Tibial nerve (tissue), 4 donors: ENCODE data around the gene LOXL1. TPM values are rescaled to one million over a fixed set of nuclear protein-coding genes. Genes with fewer than 3 reads are reported as not detected.
A peak's percentile ranks its signal among the peaks of the same experiment; 100 is the strongest.
"Not testable (repeated sequence)": the region's sequence is repeated elsewhere in the genome, so short reads cannot be mapped to it uniquely, and the experiment has no call there.

Experiments used
- DNase-seq, 2 donors: peaks; one replicate each; pipeline ENCODE4 v3.0.0-alpha.2; 2019; ENCODE audit warnings: low spot score in 2 of 2
- H3K27ac ChIP-seq, 4 donors: fragments of 200-600 bp; sonication (generic) in 3 of 4; one replicate each; pipeline ENCODE4 v1.5.1; 2017 to 2019; ENCODE audit warnings: mild to moderate bottlenecking in 1 of 4
- H3K27me3 ChIP-seq, 2 donors: fragments of 200-600 bp; sonication (generic) in 1 of 2; one replicate each; pipeline versions ENCODE4 v1.5.1 to v1.6.0; 2017 to 2019
- H3K36me3 ChIP-seq, 3 donors: fragments of 200-600 bp; sonication (generic); one replicate each; pipeline ENCODE4 v1.5.1; 2018 to 2019
- H3K4me1 ChIP-seq, 4 donors: fragments of 200-600 bp; sonication (generic) in 3 of 4; one replicate each; pipeline ENCODE4 v1.5.1; 2017 to 2019
- H3K4me3 ChIP-seq, 4 donors: fragments of 200-600 bp; sonication (generic) in 3 of 4; one replicate each; pipeline ENCODE4 v1.5.1; 2017 to 2019; ENCODE audit warnings: mild to moderate bottlenecking in 1 of 4, moderate library complexity in 1 of 4
- H3K9me3 ChIP-seq, 4 donors: fragments of 200-600 bp; sonication (generic) in 3 of 4; one replicate each; pipeline ENCODE4 v1.5.1; 2017 to 2019
- EP300 ChIP-seq, 2 donors: sonication (generic); formaldehyde crosslinking; IDR thresholded peaks; one replicate each; pipeline ENCODE4 v1.6.1; 2017; ENCODE audit warnings: antibody characterized with exemption in 2 of 2, mild to moderate bottlenecking in 1 of 2
- POLR2A ChIP-seq, 2 donors: fragments of 450-650 bp; IDR thresholded peaks; one replicate each; pipeline ENCODE4 v1.6.1; 2017; ENCODE audit warnings: antibody characterized with exemption in 2 of 2, mild to moderate bottlenecking in 2 of 2, moderate library complexity in 2 of 2
- WGBS, 2 donors: methylation state at CpG; one replicate each; pipeline ENCODE4 v1.1.5; 2018; 5-methylcytosine and 5-hydroxymethylcytosine counted together
- total RNA-seq, 4 donors: library from RNA; depleted of rRNA; stranded (reverse); fragments of >200 nt; gene quantifications; one replicate each; pipeline ENCODE4 v1.1.0, GENCODE V29; 2016
- TF ChIP-seq, protein P1 (sequence below), 5 experiments: fragments of 200-600 bp in 3 of 5; fragments of 450-650 bp in 2 of 5; sonication (generic) in 3 of 5; IDR thresholded peaks; one replicate each; pipeline ENCODE4 v1.5.1; 2016 to 2019; ENCODE audit warnings: antibody characterized with exemption in 5 of 5, mild to moderate bottlenecking in 3 of 5, moderate library complexity in 2 of 5

The LOXL1 gene
- total RNA-seq, 4 donors from 2014 or later, result 21.6 to 29.1 (median 24.4) TPM

DNA sequence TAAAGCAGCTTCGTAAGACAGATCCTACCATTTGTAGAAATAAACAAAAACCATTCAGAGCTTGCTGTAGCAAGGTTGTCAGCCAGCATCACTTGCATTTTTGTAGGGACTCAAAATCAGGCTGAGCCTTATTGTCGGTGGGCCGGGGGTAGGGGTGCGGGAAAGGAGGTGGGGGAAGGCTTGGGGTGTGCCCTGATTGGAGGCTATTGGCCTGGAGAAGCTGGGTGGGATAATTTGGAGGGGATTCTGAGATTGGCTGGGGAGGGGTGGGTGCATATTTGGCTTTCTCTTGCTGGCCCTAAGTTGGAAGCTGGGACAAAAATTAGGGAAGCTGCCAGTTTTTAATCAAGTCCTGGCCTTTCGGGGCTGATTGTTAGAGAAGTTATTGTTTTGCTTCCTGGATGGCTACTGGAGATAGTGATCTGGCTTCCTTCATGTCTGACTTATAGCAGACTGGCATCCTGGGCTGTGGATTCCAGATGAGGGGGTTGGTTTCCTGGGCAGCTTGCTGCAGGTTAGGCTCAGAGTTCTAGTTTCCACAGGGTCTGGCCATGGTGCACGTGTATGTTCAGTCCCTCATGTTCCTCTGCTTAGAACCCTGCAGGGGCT, 43.0 kb downstream of the LOXL1 start:
- Histone ChIP-seq H3K4me3 (no peak overlapping the region), H3K9me3 (no peaks in the 10 kb centered on the region), H3K27ac (no peak overlapping the region), H3K27me3 (no peaks in the 10 kb centered on the region), H3K36me3 (no peaks in the 10 kb centered on the region), H3K4me1 (peaks cover 0 to 31% (median 19%) of the 10 kb centered on the region in 4 donors)
- 84 to 85% methylated on average over 6 of the region's 6 CpGs for WGBS, 2 donors
- DNase-seq, result no peak
- TF ChIP-seq, protein P1, sequence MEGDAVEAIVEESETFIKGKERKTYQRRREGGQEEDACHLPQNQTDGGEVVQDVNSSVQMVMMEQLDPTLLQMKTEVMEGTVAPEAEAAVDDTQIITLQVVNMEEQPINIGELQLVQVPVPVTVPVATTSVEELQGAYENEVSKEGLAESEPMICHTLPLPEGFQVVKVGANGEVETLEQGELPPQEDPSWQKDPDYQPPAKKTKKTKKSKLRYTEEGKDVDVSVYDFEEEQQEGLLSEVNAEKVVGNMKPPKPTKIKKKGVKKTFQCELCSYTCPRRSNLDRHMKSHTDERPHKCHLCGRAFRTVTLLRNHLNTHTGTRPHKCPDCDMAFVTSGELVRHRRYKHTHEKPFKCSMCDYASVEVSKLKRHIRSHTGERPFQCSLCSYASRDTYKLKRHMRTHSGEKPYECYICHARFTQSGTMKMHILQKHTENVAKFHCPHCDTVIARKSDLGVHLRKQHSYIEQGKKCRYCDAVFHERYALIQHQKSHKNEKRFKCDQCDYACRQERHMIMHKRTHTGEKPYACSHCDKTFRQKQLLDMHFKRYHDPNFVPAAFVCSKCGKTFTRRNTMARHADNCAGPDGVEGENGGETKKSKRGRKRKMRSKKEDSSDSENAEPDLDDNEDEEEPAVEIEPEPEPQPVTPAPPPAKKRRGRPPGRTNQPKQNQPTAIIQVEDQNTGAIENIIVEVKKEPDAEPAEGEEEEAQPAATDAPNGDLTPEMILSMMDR (IDR thresholded peaks at IDR 0.05), result no peak
- no peak for TF ChIP-seq POLR2A (IDR thresholded peaks at IDR 0.05)
- no peak for TF ChIP-seq EP300 (IDR thresholded peaks at IDR 0.05)

DNA sequence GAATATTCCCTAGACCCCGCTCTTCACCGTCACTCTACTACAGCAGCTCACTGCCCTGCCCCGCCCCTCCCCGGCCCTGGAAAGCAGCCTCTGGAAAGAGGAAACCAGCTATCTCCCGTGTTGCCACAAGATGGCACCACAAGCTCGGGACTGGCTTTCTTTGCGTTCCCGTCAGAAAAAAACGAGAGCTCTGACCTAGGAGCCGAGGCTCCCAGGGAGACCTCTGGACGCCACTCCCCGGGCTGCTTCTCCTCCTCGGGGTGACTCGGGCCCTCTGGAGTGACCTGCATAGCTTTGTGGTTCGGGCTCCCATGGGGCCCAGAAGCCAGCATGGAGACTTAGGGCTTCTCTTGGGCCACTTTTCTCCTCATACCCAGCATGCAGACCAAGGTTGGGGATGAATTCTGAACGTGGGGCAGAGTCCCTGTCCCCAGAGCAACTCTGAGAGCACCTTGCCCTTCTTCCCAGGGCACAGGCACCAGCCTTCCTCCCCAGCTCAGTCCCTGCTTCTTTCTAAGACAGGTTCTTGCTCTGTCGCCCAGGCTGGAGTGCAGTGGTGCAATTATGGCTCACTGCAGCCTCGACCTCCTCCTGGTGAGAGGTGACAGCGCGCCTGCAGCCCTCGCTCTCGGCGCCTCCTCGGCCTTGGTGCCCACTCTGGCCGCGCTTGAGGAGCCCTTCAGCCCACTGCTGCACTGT, 46.9 kb downstream of the LOXL1 start:
- Histone ChIP-seq H3K36me3 (no peaks in the 10 kb centered on the region), H3K27ac (peak overlapping the region in 1 of 4 donors; percentile 57), H3K9me3 (no peaks in the 10 kb centered on the region), H3K27me3 (no peaks in the 10 kb centered on the region), H3K4me1 (peaks cover 0 to 20% (median 4%) of the 10 kb centered on the region in 4 donors), H3K4me3 (peak overlapping the region in 1 of 4 donors; percentile 9)
- TF ChIP-seq, protein P1 (IDR thresholded peaks at IDR 0.05), result peak; percentile 82 to 95 (median 90)
- no peak for TF ChIP-seq POLR2A (IDR thresholded peaks at IDR 0.05)
- WGBS, 2 donors, result 6 to 27% methylated on average over 17 to 23 of the region's 26 CpGs
- peak; percentile 79 to 90 for DNase-seq

DNA sequence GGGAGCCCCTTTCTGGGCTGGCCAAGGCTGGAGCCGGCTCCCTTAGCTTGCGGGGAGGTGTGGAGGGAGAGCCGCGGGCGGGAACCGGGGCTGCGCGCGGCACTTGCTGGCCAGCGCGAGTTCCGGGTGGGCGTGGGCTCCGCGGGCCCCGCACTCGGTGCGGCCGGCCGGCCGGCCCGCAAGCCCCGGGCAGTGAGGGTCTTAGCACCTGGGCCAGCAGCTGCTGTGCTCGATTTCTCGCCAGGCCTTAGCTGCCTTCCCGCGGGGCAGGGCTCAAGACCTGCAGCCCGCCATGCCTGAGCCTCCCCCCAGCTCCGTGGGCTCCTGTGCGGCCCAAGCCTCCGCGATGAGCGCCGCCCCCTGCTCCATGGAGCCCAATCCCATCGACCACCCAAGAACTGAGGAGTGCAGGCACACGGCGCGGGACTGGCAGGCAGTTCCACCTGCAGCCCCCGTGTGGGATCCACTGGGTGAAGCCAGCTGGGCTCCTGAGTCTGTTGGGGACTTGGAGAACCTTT, 47.5 kb downstream of the LOXL1 start:
- not testable (repeated sequence) for DNase-seq, H3K27me3 ChIP-seq, H3K4me3 ChIP-seq, H3K27ac ChIP-seq, H3K9me3 ChIP-seq, H3K36me3 ChIP-seq
- WGBS, 2 donors, result 86 to 91% methylated on average over 28 to 29 of the region's 39 CpGs
- peaks cover 0 to 20% (median 4%) of the 10 kb centered on the region in 4 donors for H3K4me1 ChIP-seq

DNA sequence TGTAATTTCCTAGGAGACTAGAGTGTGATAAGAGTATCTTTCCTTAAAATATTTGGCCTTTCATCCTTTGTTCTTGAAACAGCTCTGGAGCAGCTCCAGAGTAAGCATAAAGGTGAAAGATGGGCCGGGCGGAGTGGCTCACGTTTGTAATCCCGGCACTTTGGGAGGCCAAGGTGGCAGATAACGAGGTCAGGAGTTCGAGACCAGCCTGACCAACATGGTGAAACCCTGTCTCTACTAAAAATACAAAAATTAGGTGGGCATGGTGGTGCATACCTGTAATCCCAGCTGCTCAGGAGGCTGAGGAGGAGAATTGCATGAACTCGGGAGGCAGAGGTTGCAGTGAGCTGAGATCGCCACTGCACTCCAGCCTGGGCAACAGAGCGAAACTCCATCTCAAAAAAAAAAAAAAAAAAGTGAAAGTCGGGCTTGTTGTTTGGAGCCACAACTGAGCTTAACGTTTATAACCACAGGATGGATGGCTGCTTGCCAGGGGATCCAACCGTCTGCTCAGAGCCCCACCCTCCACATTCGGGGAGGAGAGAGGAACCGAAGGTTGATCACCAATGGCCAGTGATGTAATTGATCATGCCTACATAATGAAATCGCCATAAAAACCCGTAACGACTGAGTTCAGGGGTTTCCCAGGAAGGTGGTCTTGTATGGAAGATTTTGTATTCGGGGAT, 49.3 kb downstream of the LOXL1 start:
- H3K36me3 ChIP-seq, H3K27me3 ChIP-seq, H3K27ac ChIP-seq, H3K9me3 ChIP-seq, H3K4me3 ChIP-seq, DNase-seq: not testable (repeated sequence)
- WGBS, 2 donors, result 45 to 52% methylated on average over 18 of the region's 18 CpGs
- peaks cover 0 to 32% (median 9%) of the 10 kb centered on the region in 4 donors for H3K4me1 ChIP-seq

DNA sequence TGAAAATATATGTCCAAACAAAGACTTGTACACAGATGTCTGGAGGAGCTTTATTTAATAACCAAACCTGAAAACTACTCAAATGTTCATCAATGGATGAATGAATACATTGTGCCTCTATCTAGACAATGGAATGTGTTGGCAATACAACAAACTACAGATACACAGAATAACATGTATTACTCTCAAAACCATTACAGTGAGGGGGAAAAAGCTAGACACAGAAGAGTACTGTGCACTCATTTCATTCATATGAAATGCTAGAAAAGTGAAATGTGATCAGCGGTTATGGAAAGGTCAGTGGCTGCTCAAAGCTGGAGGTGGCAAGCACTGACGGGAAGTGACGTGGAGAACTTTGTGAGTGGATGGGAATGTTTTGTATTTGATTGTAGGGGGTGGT, 52.6 kb downstream of the LOXL1 start:
- peak overlapping the region in 2 of 4 donors; percentile 14 to 26 for H3K27ac ChIP-seq
- peaks cover 0 to 54% (median 34%) of the 10 kb centered on the region in 4 donors for H3K4me1 ChIP-seq
- TF ChIP-seq, protein P1 (IDR thresholded peaks at IDR 0.05), result no peak
- TF ChIP-seq EP300 (IDR thresholded peaks at IDR 0.05), result no peak
- TF ChIP-seq POLR2A (IDR thresholded peaks at IDR 0.05), result no peak
- WGBS, 2 donors, result 50 to 53% methylated on average over 3 of the region's 3 CpGs
- H3K27me3 ChIP-seq, result no peaks in the 10 kb centered on the region
- peaks cover 0 to 5% (median 0%) of the 10 kb centered on the region in 3 donors for H3K36me3 ChIP-seq
- H3K4me3 ChIP-seq, result no peak overlapping the region
- no peak for DNase-seq
- H3K9me3 ChIP-seq, result no peaks in the 10 kb centered on the region

DNA sequence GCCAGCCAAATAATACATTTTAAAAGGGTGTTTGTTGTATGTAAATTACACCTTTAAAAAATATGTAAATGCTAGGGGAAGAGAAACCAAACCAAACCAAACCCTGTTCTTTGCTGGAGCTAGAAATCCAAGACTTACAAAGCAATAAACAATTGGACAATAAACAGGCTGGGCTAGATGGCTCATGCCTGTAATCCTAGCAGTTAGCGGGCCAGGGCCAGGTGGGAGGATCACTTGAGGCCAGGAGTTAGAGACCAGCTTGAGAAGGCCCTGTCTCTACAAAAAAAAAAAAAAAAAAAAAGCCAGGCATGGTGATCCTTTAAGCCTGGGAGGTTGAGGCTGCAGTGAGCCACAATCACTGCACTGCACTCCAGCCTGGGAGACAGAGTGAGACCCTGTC, 53.4 kb downstream of the LOXL1 start:
- DNase-seq, result no peak
- 96 to 100% methylated on average over 1 of the region's 1 CpG for WGBS, 2 donors

More for the DNA sequence above, 53.4 kb downstream of the LOXL1 start:
- H3K27ac ChIP-seq, result peak overlapping the region in 1 of 4 donors; percentile 14
- TF ChIP-seq POLR2A (IDR thresholded peaks at IDR 0.05) (no peak), EP300 (IDR thresholded peaks at IDR 0.05) (no peak)
- TF ChIP-seq, protein P1 (IDR thresholded peaks at IDR 0.05), result no peak
- H3K36me3 ChIP-seq, result peaks cover 0 to 12% (median 0%) of the 10 kb centered on the region in 3 donors
- no peak overlapping the region for H3K4me3 ChIP-seq
- H3K9me3 ChIP-seq, result no peaks in the 10 kb centered on the region
- H3K27me3 ChIP-seq, result no peaks in the 10 kb centered on the region
- H3K4me1 ChIP-seq, result peaks cover 6 to 61% (median 41%) of the 10 kb centered on the region in 4 donors
